GM12878 (cell line): ENCODE results near the gene SLC12A1. TPM values are rescaled to one million over a fixed set of nuclear protein-coding genes. Genes with fewer than 3 reads are reported as not detected.

Experiments used
- ATAC-seq: fragments of 200-7000 bp; cut with Tn5 transposase; 3 replicates; pipeline ENCODE4 v1.9.1; 2020; ENCODE audit warnings: mild to moderate bottlenecking, moderate library complexity
- BruUV-seq: library from RNA; stranded (reverse); fragments of 400-500 nt; replicated peaks from 2 replicates; lab custom pipeline; 2021; lab: Mats Ljungman, UMichigan
- CTCF ChIA-PET: fragments of 300-600 bp; sonication (Branson Sonifier 250); formaldehyde crosslinking; extraction: SDS; loops from one replicate; lab custom pipeline; 2021; ENCODE audit warnings: inconsistent platforms; lab: Yijun Ruan, JAX
- POLR2A ChIA-PET: fragments of 350-600 bp; formaldehyde crosslinking; extraction: SDS; loops from one replicate; lab custom pipeline; 2021; ENCODE audit warnings: inconsistent platforms; lab: Charles Lee
- RAD21 ChIA-PET: fragments of 300-600 bp; sonication (Branson Sonifier 250); formaldehyde crosslinking; loops from one replicate; lab custom pipeline; 2023; ENCODE audit warnings: antibody characterized with exemption; ENCODE audit not compliant: unreplicated experiment; lab: Charles Lee
- SMC1A ChIA-PET: fragments of 300-600 bp; sonication (Branson Sonifier 250); formaldehyde crosslinking; loops from one replicate; lab custom pipeline; 2023; ENCODE audit not compliant: unreplicated experiment, uncharacterized antibody; lab: Charles Lee
- DNase-seq: peaks from one replicate; pipeline ENCODE4 v3.0.0-alpha.2; 2011; ENCODE audit warnings: low read depth, low spot score
- FAIRE-seq: peaks from 3 replicates; lab custom pipeline; 2011; peaks lifted over from hg19 to GRCh38; lab: Jason Lieb, UNC
- H2AFZ ChIP-seq: 2 replicates; pipeline ENCODE4 v1.6.0; 2011; ENCODE audit warnings: low read depth, low read length, control low read depth; ENCODE audit not compliant: control insufficient read depth
- H3K27ac ChIP-seq: 2 replicates; pipeline ENCODE4 v1.5.1; 2011; ENCODE audit warnings: control low read depth; ENCODE audit not compliant: control insufficient read depth, insufficient read depth
- H3K27me3 ChIP-seq, 2 experiments: replicated peaks in 1 of 2; 2 replicates each; pipeline versions ENCODE4 v1.6.0 to v1.6.1; 2011; ENCODE audit warnings: low read length in 1 of 2; ENCODE audit not compliant: control insufficient read depth in 2 of 2, insufficient read depth in 2 of 2
- H3K36me3 ChIP-seq, 2 experiments: 2 replicates each; pipeline ENCODE4 v1.5.1; 2011; ENCODE audit warnings: low read length in 1 of 2; ENCODE audit not compliant: control insufficient read depth in 2 of 2, insufficient read depth in 2 of 2
- H3K4me1 ChIP-seq: 2 replicates; pipeline ENCODE4 v1.6.1; 2011; ENCODE audit warnings: mild to moderate bottlenecking, low read length, moderate library complexity, mixed read lengths; ENCODE audit not compliant: control insufficient read depth, insufficient read depth
- H3K4me2 ChIP-seq: 2 replicates; pipeline ENCODE4 v1.6.0; 2011; ENCODE audit warnings: control low read depth; ENCODE audit not compliant: control insufficient read depth, insufficient read depth
- H3K4me3 ChIP-seq: fragments of 200-600 bp; sonication (generic); 2 replicates; pipeline ENCODE4 v1.5.1; 2016
- H3K79me2 ChIP-seq: 2 replicates; pipeline ENCODE4 v1.6.0; 2011; ENCODE audit warnings: low read length; ENCODE audit not compliant: control insufficient read depth, insufficient read depth
- H3K9ac ChIP-seq: 2 replicates; pipeline ENCODE4 v1.8.0; 2011; ENCODE audit warnings: low read length, control low read depth, mixed read lengths; ENCODE audit not compliant: control insufficient read depth, insufficient read depth
- H3K9me3 ChIP-seq: replicated peaks from 3 replicates; pipeline ENCODE4 v1.5.1; 2011; ENCODE audit warnings: mild to moderate bottlenecking, low read length; ENCODE audit not compliant: control insufficient read depth, insufficient read depth
- H4K20me1 ChIP-seq: 2 replicates; pipeline ENCODE4 v1.6.0; 2011; ENCODE audit not compliant: control insufficient read depth, insufficient read depth
- ASH2L ChIP-seq: fragments of 300-600, 200-600 bp; sonication (generic); IDR thresholded peaks from 2 replicates; pipeline ENCODE4 v1.6.1; 2017; ENCODE audit warnings: low read depth, mild to moderate bottlenecking, borderline replicate concordance
- BACH1 ChIP-seq: fragments of 450-650 bp; IDR thresholded peaks from 2 replicates; pipeline ENCODE4 v1.6.1; 2017; ENCODE audit warnings: mild to moderate bottlenecking, borderline replicate concordance
- BHLHE40 ChIP-seq, 2 experiments: fragments of 450-650 bp in 1 of 2; IDR thresholded peaks; 2 replicates each; pipeline ENCODE4 v1.6.1; 2011 to 2017; ENCODE audit warnings: low read depth in 2 of 2, borderline replicate concordance in 1 of 2, improper control_type of control experiment in 1 of 2, low read length in 1 of 2, mild to moderate bottlenecking in 1 of 2
- BMI1 ChIP-seq: fragments of 450-650 bp; IDR thresholded peaks from 2 replicates; pipeline ENCODE4 v1.6.1; 2016; ENCODE audit warnings: mild to moderate bottlenecking, moderate library complexity, borderline replicate concordance
- BRCA1 ChIP-seq: IDR thresholded peaks from 2 replicates; pipeline ENCODE4 v1.6.1; 2011; ENCODE audit warnings: low read depth, low read length, improper control_type of control experiment
- CBX5 ChIP-seq: sonication (generic); IDR thresholded peaks from 2 replicates; pipeline ENCODE4 v1.6.1; 2016; ENCODE audit warnings: low read depth, moderate library complexity, mild to moderate bottlenecking, inconsistent platforms
- HCFC1 ChIP-seq: fragments of 150-350 bp; IDR thresholded peaks from 2 replicates; pipeline ENCODE4 v1.6.1; 2014; ENCODE audit warnings: low read length
- MTA2 ChIP-seq: fragments of 450-650 bp; IDR thresholded peaks from 2 replicates; pipeline ENCODE4 v1.6.1; 2016; ENCODE audit warnings: low read depth, mild to moderate bottlenecking, moderate library complexity
- NBN ChIP-seq: fragments of 450-650 bp; IDR thresholded peaks from 2 replicates; pipeline ENCODE4 v1.6.1; 2016
- NFYB ChIP-seq: IDR thresholded peaks from 2 replicates; pipeline ENCODE4 v1.6.1; 2011; ENCODE audit warnings: low read depth, mild to moderate bottlenecking, low read length, improper control_type of control experiment, moderate library complexity; ENCODE audit not compliant: insufficient read depth
- PML ChIP-seq: IDR thresholded peaks from 2 replicates; pipeline ENCODE4 v1.6.1; 2012; ENCODE audit warnings: low read length, inconsistent platforms
- RUNX3 ChIP-seq: IDR thresholded peaks from 2 replicates; pipeline ENCODE4 v1.6.1; 2012; ENCODE audit warnings: low read length, inconsistent platforms
- SIX5 ChIP-seq: IDR thresholded peaks from 2 replicates; pipeline ENCODE4 v1.6.1; 2011; ENCODE audit warnings: mild to moderate bottlenecking, low read depth, low read length, moderate library complexity; ENCODE audit not compliant: severe bottlenecking
- STAT3 ChIP-seq: IDR thresholded peaks from 2 replicates; pipeline ENCODE4 v1.6.1; 2011; ENCODE audit warnings: low read depth, low read length, improper control_type of control experiment
- TBL1XR1 ChIP-seq: IDR thresholded peaks from 2 replicates; pipeline ENCODE4 v1.6.1; 2012; ENCODE audit warnings: low read depth, low read length, improper control_type of control experiment
- WGBS: methylation state at CpG from one replicate; pipeline ENCODE4 v1.1.6; 2016; ENCODE audit warnings: low lambda C conversion rate; ENCODE audit not compliant: insufficient replicate concordance, insufficient coverage; ENCODE audit errors: missing lambda C conversion rate; 5-methylcytosine and 5-hydroxymethylcytosine counted together
- in situ Hi-C: fragments of 300-500 bp; cut with MboI; formaldehyde crosslinking; loops from 9 replicates; pipeline ENCODE4 v1.14.3; 2018; ENCODE audit warnings: mixed read lengths
- intact Hi-C: fragments of 100-400 bp; cut with micrococcal nuclease; formaldehyde crosslinking; loops from one replicate; pipeline ENCODE4 v1.14.2; 2022; ENCODE audit not compliant: unreplicated experiment
- polyA plus RNA-seq, 11 experiments: library from polyadenylated mRNA; depleted of rRNA in 4 of 11; unstranded in 6 of 11; stranded (reverse) in 5 of 11; fragments of >200 nt; fragmentation: Nextera tagmentation in 4 of 11; fragmentation: Illumina TruSeq in 1 of 11; extraction: Ambion mirVana in 4 of 11; extraction: Trizol in 1 of 11; gene quantifications; 1 replicate in 1 of 11; 2 replicates in 10 of 11; pipeline versions ENCODE4 v1.2.1 to v1.2.3, GENCODE V29; 2011 to 2016; ENCODE audit warnings: inconsistent platforms in 2 of 11, missing spikeins in 2 of 11, low read depth in 1 of 11
- total RNA-seq, 4 experiments: library from RNA; depleted of rRNA in 3 of 4; stranded (reverse); fragments of >200 nt in 3 of 4; fragmentation: Illumina TruSeq in 1 of 4; extraction: Trizol in 1 of 4; gene quantifications; 2 replicates each; pipeline versions ENCODE4 v1.2.1 to v1.2.3, GENCODE V29; 2013 to 2021
- TF ChIP-seq, protein P1 (sequence below): fragments of 450-650 bp; IDR thresholded peaks from 2 replicates; pipeline ENCODE4 v1.6.1; 2017; ENCODE audit warnings: borderline replicate concordance
- TF ChIP-seq, protein P2 (sequence below): fragments of 450-650 bp; IDR thresholded peaks from 2 replicates; pipeline ENCODE4 v1.6.1; 2017; ENCODE audit warnings: low read depth, mild to moderate bottlenecking, moderate library complexity
- TF ChIP-seq, protein P3 (sequence below): fragments of 450-650 bp; IDR thresholded peaks from 2 replicates; pipeline ENCODE4 v1.6.1; 2018; ENCODE audit warnings: mild to moderate bottlenecking, low read depth, moderate library complexity; ENCODE audit not compliant: partially characterized antibody
- TF ChIP-seq, protein P4 (sequence below): IDR thresholded peaks from 2 replicates; pipeline ENCODE4 v1.6.1; 2011; ENCODE audit warnings: mild to moderate bottlenecking, low read depth, low read length, moderate library complexity; ENCODE audit not compliant: insufficient replicate concordance

SLC12A1 gene
- total and polyA plus RNA-seq, 10 of the 15 experiments (the other 5 are each of a cell fraction or from before 2014, with no cell fraction given), result under 0.01 TPM; not detected in 9

DNA sequence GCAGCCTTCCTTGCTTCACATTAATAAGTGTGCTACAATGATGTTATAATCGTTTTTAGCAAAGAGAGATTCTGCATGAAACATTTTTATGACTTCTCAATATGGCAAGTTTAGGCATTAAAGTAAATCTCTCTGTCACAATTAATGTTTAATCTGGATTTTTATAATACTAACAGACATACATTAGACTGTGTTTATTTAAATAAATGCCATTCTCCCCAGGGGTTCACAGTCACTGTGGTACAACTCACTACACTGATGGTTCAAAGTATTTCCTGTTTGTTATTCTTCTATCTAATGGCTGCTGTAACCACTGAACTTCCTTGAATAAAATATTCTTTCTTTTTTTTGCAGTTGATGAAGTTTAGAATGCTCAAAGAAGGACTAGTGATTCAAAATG lies 59.0 kb downstream of the SLC12A1 start:
- CTCF ChIA-PET, result no interaction called here
- DNase-seq, result no peak
- H3K79me2 ChIP-seq, result no peaks in the 10 kb centered on the region
- 4% methylated on average over 1 of the region's 1 CpG for WGBS
- no TSS peak for BruUV-seq
- SMC1A ChIA-PET, result no interaction called here
- FAIRE-seq, result no peak
- POLR2A ChIA-PET, result no interaction called here
- H3K36me3 ChIP-seq, result no peaks in the 10 kb centered on the region
- H3K9ac ChIP-seq, result no peak overlapping the region
- in situ Hi-C loops, result loop anchor here (25.0 kb wide), 1 partner anchor 778 kb away; no protein-coding TSS in a partner anchor
- no peak overlapping the region for H3K27ac ChIP-seq
- no peaks in the 10 kb centered on the region for H4K20me1 ChIP-seq
- RAD21 ChIA-PET, result no interaction called here
- TF ChIP-seq CBX5 (no peak), MTA2 (no peak), RUNX3 (no peak), HCFC1 (no peak), BACH1 (no peak), BMI1 (no peak), BHLHE40 (IDR thresholded peaks at IDR 0.05; ENCODE audit: borderline replicate concordance in 1 of 2, low read depth in 2 of 2, low read length in 1 of 2) (no peak), TBL1XR1 (no peak), NFYB (no peak), SIX5 (no peak), BRCA1 (no peak), NBN (no peak), PML (no peak), ASH2L (no peak), STAT3 (no peak)
- TF ChIP-seq, protein P1, sequence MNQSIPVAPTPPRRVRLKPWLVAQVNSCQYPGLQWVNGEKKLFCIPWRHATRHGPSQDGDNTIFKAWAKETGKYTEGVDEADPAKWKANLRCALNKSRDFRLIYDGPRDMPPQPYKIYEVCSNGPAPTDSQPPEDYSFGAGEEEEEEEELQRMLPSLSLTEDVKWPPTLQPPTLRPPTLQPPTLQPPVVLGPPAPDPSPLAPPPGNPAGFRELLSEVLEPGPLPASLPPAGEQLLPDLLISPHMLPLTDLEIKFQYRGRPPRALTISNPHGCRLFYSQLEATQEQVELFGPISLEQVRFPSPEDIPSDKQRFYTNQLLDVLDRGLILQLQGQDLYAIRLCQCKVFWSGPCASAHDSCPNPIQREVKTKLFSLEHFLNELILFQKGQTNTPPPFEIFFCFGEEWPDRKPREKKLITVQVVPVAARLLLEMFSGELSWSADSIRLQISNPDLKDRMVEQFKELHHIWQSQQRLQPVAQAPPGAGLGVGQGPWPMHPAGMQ, result no peak
- TF ChIP-seq, protein P2, sequence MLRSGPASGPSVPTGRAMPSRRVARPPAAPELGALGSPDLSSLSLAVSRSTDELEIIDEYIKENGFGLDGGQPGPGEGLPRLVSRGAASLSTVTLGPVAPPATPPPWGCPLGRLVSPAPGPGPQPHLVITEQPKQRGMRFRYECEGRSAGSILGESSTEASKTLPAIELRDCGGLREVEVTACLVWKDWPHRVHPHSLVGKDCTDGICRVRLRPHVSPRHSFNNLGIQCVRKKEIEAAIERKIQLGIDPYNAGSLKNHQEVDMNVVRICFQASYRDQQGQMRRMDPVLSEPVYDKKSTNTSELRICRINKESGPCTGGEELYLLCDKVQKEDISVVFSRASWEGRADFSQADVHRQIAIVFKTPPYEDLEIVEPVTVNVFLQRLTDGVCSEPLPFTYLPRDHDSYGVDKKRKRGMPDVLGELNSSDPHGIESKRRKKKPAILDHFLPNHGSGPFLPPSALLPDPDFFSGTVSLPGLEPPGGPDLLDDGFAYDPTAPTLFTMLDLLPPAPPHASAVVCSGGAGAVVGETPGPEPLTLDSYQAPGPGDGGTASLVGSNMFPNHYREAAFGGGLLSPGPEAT, result no peak
- TF ChIP-seq, protein P3, sequence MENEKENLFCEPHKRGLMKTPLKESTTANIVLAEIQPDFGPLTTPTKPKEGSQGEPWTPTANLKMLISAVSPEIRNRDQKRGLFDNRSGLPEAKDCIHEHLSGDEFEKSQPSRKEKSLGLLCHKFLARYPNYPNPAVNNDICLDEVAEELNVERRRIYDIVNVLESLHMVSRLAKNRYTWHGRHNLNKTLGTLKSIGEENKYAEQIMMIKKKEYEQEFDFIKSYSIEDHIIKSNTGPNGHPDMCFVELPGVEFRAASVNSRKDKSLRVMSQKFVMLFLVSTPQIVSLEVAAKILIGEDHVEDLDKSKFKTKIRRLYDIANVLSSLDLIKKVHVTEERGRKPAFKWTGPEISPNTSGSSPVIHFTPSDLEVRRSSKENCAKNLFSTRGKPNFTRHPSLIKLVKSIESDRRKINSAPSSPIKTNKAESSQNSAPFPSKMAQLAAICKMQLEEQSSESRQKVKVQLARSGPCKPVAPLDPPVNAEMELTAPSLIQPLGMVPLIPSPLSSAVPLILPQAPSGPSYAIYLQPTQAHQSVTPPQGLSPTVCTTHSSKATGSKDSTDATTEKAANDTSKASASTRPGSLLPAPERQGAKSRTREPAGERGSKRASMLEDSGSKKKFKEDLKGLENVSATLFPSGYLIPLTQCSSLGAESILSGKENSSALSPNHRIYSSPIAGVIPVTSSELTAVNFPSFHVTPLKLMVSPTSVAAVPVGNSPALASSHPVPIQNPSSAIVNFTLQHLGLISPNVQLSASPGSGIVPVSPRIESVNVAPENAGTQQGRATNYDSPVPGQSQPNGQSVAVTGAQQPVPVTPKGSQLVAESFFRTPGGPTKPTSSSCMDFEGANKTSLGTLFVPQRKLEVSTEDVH, result no peak
- TF ChIP-seq, protein P4, sequence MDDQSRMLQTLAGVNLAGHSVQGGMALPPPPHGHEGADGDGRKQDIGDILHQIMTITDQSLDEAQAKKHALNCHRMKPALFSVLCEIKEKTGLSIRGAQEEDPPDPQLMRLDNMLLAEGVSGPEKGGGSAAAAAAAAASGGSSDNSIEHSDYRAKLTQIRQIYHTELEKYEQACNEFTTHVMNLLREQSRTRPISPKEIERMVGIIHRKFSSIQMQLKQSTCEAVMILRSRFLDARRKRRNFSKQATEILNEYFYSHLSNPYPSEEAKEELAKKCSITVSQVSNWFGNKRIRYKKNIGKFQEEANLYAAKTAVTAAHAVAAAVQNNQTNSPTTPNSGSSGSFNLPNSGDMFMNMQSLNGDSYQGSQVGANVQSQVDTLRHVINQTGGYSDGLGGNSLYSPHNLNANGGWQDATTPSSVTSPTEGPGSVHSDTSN, result no peak
- no peak overlapping the region for H2AFZ ChIP-seq
- no peaks in the 10 kb centered on the region for H3K4me1 ChIP-seq
- ATAC-seq, result no peak
- no peak overlapping the region for H3K4me2 ChIP-seq
- H3K4me3 ChIP-seq, result no peak overlapping the region
- no peaks in the 10 kb centered on the region; a peak in 1 of 4 replicates for H3K27me3 ChIP-seq
- no peaks in the 10 kb centered on the region for H3K9me3 ChIP-seq
- intact Hi-C loops, result no loop called here
